ENCODE data around the gene FAM168B. TPM values are rescaled to one million over a fixed set of nuclear protein-coding genes. Genes with fewer than 3 reads are reported as not detected.

Gene FAM168B
- total and polyA plus RNA-seq, 9 donors: 54.4 to 117 (median 98.4) TPM

DNA sequence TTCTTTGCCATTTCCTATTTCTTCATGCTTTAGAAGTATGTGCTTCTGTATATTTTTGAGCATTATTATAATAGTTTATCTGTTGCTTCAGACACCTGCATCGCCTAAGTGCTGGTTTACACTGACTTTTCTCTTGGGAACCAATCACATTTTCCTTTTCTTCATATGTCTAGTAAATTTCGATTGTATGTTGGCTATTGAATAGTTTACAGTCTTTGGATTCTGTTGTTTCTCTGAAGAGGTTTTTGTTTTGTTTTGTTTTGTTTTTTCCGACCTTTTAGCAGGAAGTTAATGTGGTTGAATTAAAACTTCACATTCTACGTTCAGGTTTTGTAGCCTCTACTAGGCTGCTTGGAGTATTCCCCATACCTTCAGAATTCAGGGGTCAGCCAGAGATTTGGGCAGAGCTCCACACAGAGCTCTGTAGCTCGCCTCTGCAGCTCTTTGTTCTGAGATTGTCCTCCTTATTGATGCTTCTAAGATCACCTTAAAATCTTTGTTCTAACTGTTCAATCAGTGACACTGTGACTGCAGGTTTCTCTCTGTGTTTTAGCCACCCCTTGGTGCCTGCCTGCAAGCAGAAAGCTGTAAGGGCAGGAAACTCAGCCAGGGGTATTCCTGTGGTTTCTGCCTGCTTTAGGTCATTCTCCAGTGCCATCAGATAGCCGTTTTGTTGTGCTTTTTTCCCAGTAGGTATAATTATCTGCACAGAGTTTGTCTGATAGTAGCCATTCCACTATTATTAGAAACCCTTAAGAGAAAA lies 83.4 kb downstream of the FAM168B start:
- H3K9me3 ChIP-seq: no peaks in the 10 kb centered on the region
- H3K36me3 ChIP-seq: no peaks in the 10 kb centered on the region
- H3K4me3 ChIP-seq: no peak overlapping the region
- TF ChIP-seq EP300 (IDR thresholded peaks at IDR 0.05): no peak
- H3K4me1 ChIP-seq (ENCODE audit: insufficient read depth): no peaks in the 10 kb centered on the region
- H3K27me3 ChIP-seq: no peaks in the 10 kb centered on the region
- DNase-seq: no peak
- intact Hi-C loops (cut with DNase I): no loop called here
- H3K27ac ChIP-seq: no peak overlapping the region
- 57 to 74% (median 65%) methylated on average over 6 of the region's 6 CpGs for WGBS, 3 donors

DNA sequence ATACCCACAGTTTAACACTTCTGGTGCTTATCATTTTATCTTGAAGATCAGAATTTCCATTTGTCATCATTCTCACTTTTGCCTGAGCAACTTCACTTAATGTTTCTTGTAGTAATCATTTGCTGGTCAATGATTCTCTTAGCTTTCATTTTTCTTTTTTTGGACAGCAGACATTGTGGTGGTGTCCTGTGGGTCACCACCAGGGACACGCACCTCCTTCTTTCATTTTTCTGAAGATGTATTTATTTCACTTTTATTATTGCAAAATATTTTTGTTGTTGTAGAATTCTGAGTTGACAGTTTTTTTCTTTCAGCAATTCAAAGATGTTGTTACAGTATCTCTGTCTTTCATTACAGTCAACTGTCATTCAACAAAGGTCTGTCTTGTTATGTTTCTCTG lies 84.3 kb downstream of the FAM168B start:
- Histone ChIP-seq H3K4me1 (ENCODE audit: insufficient read depth) (no peaks in the 10 kb centered on the region), H3K9me3 (no peaks in the 10 kb centered on the region), H3K27me3 (no peaks in the 10 kb centered on the region), H3K36me3 (no peaks in the 10 kb centered on the region), H3K27ac (no peak overlapping the region), H3K4me3 (no peak overlapping the region)
- intact Hi-C loops (cut with DNase I): no loop called here
- no peak for TF ChIP-seq POLR2A (IDR thresholded peaks at IDR 0.05)
- TF ChIP-seq, protein P1, sequence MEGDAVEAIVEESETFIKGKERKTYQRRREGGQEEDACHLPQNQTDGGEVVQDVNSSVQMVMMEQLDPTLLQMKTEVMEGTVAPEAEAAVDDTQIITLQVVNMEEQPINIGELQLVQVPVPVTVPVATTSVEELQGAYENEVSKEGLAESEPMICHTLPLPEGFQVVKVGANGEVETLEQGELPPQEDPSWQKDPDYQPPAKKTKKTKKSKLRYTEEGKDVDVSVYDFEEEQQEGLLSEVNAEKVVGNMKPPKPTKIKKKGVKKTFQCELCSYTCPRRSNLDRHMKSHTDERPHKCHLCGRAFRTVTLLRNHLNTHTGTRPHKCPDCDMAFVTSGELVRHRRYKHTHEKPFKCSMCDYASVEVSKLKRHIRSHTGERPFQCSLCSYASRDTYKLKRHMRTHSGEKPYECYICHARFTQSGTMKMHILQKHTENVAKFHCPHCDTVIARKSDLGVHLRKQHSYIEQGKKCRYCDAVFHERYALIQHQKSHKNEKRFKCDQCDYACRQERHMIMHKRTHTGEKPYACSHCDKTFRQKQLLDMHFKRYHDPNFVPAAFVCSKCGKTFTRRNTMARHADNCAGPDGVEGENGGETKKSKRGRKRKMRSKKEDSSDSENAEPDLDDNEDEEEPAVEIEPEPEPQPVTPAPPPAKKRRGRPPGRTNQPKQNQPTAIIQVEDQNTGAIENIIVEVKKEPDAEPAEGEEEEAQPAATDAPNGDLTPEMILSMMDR (IDR thresholded peaks at IDR 0.05): no peak
- no peak for TF ChIP-seq EP300 (IDR thresholded peaks at IDR 0.05)
- no peak for DNase-seq
- 82 to 93% (median 88%) methylated on average over 1 of the region's 1 CpG for WGBS, 3 donors

DNA sequence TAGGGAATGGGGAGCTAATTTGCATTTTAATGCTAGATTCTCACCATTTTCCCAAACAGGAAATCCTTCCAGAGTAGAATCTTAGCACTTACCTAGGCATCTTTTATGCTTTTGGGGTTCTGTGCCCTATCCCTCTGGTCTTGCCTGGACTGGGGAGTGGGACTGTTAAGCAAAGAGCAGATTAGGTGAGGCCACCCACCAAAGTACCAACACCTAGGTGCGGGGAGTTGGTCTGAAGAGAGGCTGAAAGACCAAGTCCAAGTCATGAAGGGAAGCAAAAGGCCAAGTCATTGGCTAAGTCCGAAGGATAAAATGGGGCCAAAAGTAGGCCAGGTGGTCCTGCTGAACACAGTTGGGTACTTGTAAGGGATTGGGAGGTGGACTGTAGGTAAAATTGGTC lies 86.7 kb downstream of the FAM168B start:
- Histone ChIP-seq H3K36me3 (no peaks in the 10 kb centered on the region), H3K27me3 (no peaks in the 10 kb centered on the region), H3K4me1 (ENCODE audit: insufficient read depth) (no peaks in the 10 kb centered on the region), H3K9me3 (no peaks in the 10 kb centered on the region), H3K27ac (no peak overlapping the region), H3K4me3 (no peak overlapping the region)
- no peak for DNase-seq
- WGBS, 3 donors: 90 to 96% (median 95%) methylated on average over 2 of the region's 2 CpGs
- TF ChIP-seq POLR2A (IDR thresholded peaks at IDR 0.05): no peak
- TF ChIP-seq, protein P1 (IDR thresholded peaks at IDR 0.05): no peak
- no peak for TF ChIP-seq EP300 (IDR thresholded peaks at IDR 0.05)
- intact Hi-C loops (cut with DNase I): no loop called here

DNA sequence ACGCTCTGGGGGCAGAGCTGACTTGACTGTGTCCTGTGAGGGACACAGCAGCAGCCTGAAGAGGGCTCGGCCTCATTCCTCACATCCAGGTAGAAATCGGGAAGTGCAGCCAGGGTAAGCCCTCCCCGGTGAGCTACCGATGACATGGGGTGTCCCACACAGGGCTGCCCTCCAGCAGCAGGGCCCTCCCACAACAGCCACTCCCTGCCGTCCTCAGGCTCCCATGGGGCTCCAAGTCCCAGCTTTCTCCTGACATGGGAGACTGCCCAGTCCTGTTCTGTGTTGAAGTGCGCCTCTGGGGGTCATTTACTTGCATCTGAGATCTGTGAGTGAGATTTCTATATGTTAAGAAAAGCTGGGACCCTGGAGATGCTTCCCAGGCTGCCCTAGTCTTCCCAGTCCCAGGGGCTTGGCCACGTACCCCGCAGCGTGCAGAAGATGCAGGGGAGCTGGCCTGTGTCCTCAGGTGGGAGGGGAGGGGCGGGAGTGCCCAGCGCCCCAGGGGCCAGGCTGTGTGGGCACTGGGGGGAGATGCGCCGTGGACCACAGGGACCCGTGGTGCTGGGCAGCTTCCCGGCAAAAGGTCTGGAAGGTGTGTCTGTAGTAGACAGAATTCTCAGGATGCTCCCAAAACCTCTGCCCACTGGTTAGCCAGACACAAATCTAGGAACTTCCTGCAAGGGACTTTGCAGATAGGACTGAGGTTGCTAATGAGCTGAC lies 87.9 kb downstream of the FAM168B start:
- intact Hi-C loops (cut with DNase I): no loop called here
- 73 to 75% (median 74%) methylated on average over 16 of the region's 16 CpGs for WGBS, 3 donors
- Histone ChIP-seq H3K4me1 (ENCODE audit: insufficient read depth) (no peaks in the 10 kb centered on the region), H3K36me3 (no peaks in the 10 kb centered on the region), H3K27me3 (no peaks in the 10 kb centered on the region), H3K4me3 (no peak overlapping the region), H3K9me3 (no peaks in the 10 kb centered on the region), H3K27ac (no peak overlapping the region)
- TF ChIP-seq EP300 (IDR thresholded peaks at IDR 0.05) (no peak), POLR2A (IDR thresholded peaks at IDR 0.05) (no peak)
- TF ChIP-seq, protein P1 (IDR thresholded peaks at IDR 0.05): no peak
- no peak for DNase-seq
